ENCODE data around the gene ZNF507. TPM values are rescaled to one million over a fixed set of nuclear protein-coding genes. Genes with fewer than 3 reads are reported as not detected.

ZNF507 gene
- total RNA-seq, 1 donor from 2014 or later = 19.3 TPM

- no peaks in the 10 kb centered on the region for H3K4me1 ChIP-seq
- no peaks in the 10 kb centered on the region for H3K9me3 ChIP-seq
- DNase-seq (no peak), ATAC-seq (no peak)
- H3K27ac ChIP-seq = no peak overlapping the region
- peaks cover 70% of the 10 kb centered on the region for H3K36me3 ChIP-seq
- H3K27me3 ChIP-seq (ENCODE audit: low read depth) = no peaks in the 10 kb centered on the region
- TF ChIP-seq CTCF (IDR thresholded peaks at IDR 0.05) = no peak
- intact Hi-C loops (cut with DNase I) = no loop called here
- no peak overlapping the region for H3K4me3 ChIP-seq
Observed at GRCh38 chr19:32380269-32380668, 34.9 kb downstream of the ZNF507 start.

GRCh38 chr19:32387701-32388392, 42.4 kb downstream of the ZNF507 start:
- intact Hi-C loops (cut with DNase I) = no loop called here
- no peak for DNase-seq
- no peak for ATAC-seq
- H3K9me3 ChIP-seq = no peaks in the 10 kb centered on the region
- no peak overlapping the region for H3K27ac ChIP-seq
- no peak for TF ChIP-seq CTCF (IDR thresholded peaks at IDR 0.05)
- no peaks in the 10 kb centered on the region for H3K4me1 ChIP-seq
- no peak overlapping the region for H3K4me3 ChIP-seq
- H3K27me3 ChIP-seq (ENCODE audit: low read depth) = no peaks in the 10 kb centered on the region
- H3K36me3 ChIP-seq = peaks cover 18% of the 10 kb centered on the region

- intact Hi-C loops (cut with DNase I) = no loop called here
- TF ChIP-seq CTCF (IDR thresholded peaks at IDR 0.05) = no peak
- no peaks in the 10 kb centered on the region for H3K27me3 ChIP-seq (ENCODE audit: low read depth)
- ATAC-seq (no peak), DNase-seq (no peak)
- no peaks in the 10 kb centered on the region for H3K9me3 ChIP-seq
- no peaks in the 10 kb centered on the region for H3K4me1 ChIP-seq
- H3K36me3 ChIP-seq = peaks cover 12% of the 10 kb centered on the region
- H3K4me3 ChIP-seq = no peak overlapping the region
- no peak overlapping the region for H3K27ac ChIP-seq
Observed at GRCh38 chr19:32388393-32388855, 43.0 kb downstream of the ZNF507 start.

GRCh38 chr19:32392901-32393300, 47.5 kb downstream of the ZNF507 start:
- intact Hi-C loops (cut with DNase I) = no loop called here
- H3K27me3 ChIP-seq (ENCODE audit: low read depth) = no peaks in the 10 kb centered on the region
- no peaks in the 10 kb centered on the region for H3K9me3 ChIP-seq
- no peak overlapping the region for H3K4me3 ChIP-seq
- H3K4me1 ChIP-seq = no peaks in the 10 kb centered on the region
- DNase-seq (no peak), ATAC-seq (no peak)
- TF ChIP-seq CTCF (IDR thresholded peaks at IDR 0.05) = no peak
- no peak overlapping the region for H3K27ac ChIP-seq
- no peaks in the 10 kb centered on the region for H3K36me3 ChIP-seq

- H3K36me3 ChIP-seq = no peaks in the 10 kb centered on the region
- no peaks in the 10 kb centered on the region for H3K4me1 ChIP-seq
- intact Hi-C loops (cut with DNase I) = no loop called here
- no peaks in the 10 kb centered on the region for H3K9me3 ChIP-seq
- no peak overlapping the region for H3K4me3 ChIP-seq
- TF ChIP-seq CTCF (IDR thresholded peaks at IDR 0.05) = no peak
- H3K27ac ChIP-seq = no peak overlapping the region
- DNase-seq (no peak), ATAC-seq (no peak)
- no peaks in the 10 kb centered on the region for H3K27me3 ChIP-seq (ENCODE audit: low read depth)
Observed at GRCh38 chr19:32396046-32396652, 50.7 kb downstream of the ZNF507 start.
